GM23338 (cell line): Measurements from ENCODE around the gene DCTN2. TPM values are rescaled to one million over a fixed set of nuclear protein-coding genes. Genes with fewer than 3 reads are reported as not detected.

ENCODE experiments used
- ATAC-seq: fragments of 200-7000 bp; cut with Tn5 transposase; 3 replicates; pipeline ENCODE4 v1.9.1; 2020
- DNase-seq: peaks from one replicate; pipeline ENCODE4 v3.0.0-alpha.2; 2015; ENCODE audit warnings: low spot score
- H2AFZ ChIP-seq: fragments of 200-600 bp; sonication (generic); 2 replicates; pipeline ENCODE4 v1.8.0; 2016; ENCODE audit warnings: antibody characterized with exemption, mild to moderate bottlenecking, moderate library complexity
- H3F3A ChIP-seq: fragments of 200-600 bp; sonication (generic); replicated peaks from 2 replicates; pipeline ENCODE4 v1.8.0; 2017; ENCODE audit warnings: antibody characterized with exemption, mixed run types, low read depth
- H3K27ac ChIP-seq: fragments of 200-600 bp; sonication (generic); 2 replicates; pipeline ENCODE4 v1.6.1; 2016; ENCODE audit warnings: low read depth
- H3K27me3 ChIP-seq: fragments of 200-600 bp; sonication (generic); 2 replicates; pipeline ENCODE4 v1.8.0; 2016; ENCODE audit warnings: mild to moderate bottlenecking, mixed run types, moderate library complexity; ENCODE audit not compliant: insufficient read depth
- H3K36me3 ChIP-seq: fragments of 200-600 bp; sonication (generic); 2 replicates; pipeline ENCODE4 v1.8.0; 2016; ENCODE audit warnings: mild to moderate bottlenecking; ENCODE audit not compliant: insufficient read depth
- H3K4me1 ChIP-seq: fragments of 200-600 bp; sonication (generic); 2 replicates; pipeline ENCODE4 v1.8.0; 2016; ENCODE audit warnings: mild to moderate bottlenecking, moderate library complexity; ENCODE audit not compliant: insufficient read depth
- H3K4me2 ChIP-seq: fragments of 200-600 bp; sonication (generic); 2 replicates; pipeline ENCODE4 v1.7.1; 2017; ENCODE audit warnings: mixed run types
- H3K4me3 ChIP-seq: fragments of 200-600 bp; sonication (generic); 2 replicates; pipeline ENCODE4 v1.6.1; 2016; ENCODE audit warnings: mixed run types
- H3K79me2 ChIP-seq: fragments of 200-600 bp; sonication (generic); replicated peaks from 2 replicates; pipeline ENCODE4 v1.8.0; 2017; ENCODE audit warnings: mild to moderate bottlenecking; ENCODE audit not compliant: insufficient read depth
- H3K9me2 ChIP-seq: fragments of 200-600 bp; sonication (generic); 2 replicates; pipeline ENCODE4 v1.8.0; 2017; ENCODE audit not compliant: insufficient read depth
- H4K20me1 ChIP-seq: fragments of 200-600 bp; sonication (generic); replicated peaks from 2 replicates; pipeline ENCODE4 v1.8.0; 2017; ENCODE audit warnings: mild to moderate bottlenecking; ENCODE audit not compliant: insufficient read depth
- H3K27ac Mint-ChIP-seq: 2 replicates; pipeline ENCODE4 v1.8.0; 2020; ENCODE audit warnings: inconsistent platforms, mild to moderate bottlenecking, moderate library complexity, mixed read lengths
- H3K27me3 Mint-ChIP-seq: 3 replicates; pipeline ENCODE4 v1.8.0; 2022; ENCODE audit warnings: low read depth, mild to moderate bottlenecking, moderate library complexity, mixed read lengths, inconsistent platforms; ENCODE audit not compliant: insufficient read depth, poor library complexity
- H3K36me3 Mint-ChIP-seq: 3 replicates; pipeline ENCODE4 v1.8.0; 2021; ENCODE audit warnings: low read depth, mild to moderate bottlenecking, inconsistent platforms, moderate library complexity, mixed read lengths
- H3K4me1 Mint-ChIP-seq: 3 replicates; pipeline ENCODE4 v1.8.0; 2020; ENCODE audit warnings: mild to moderate bottlenecking, inconsistent platforms, mixed read lengths
- H3K4me3 Mint-ChIP-seq: 3 replicates; pipeline ENCODE4 v1.8.0; 2021; ENCODE audit warnings: moderate library complexity, mild to moderate bottlenecking, inconsistent platforms, mixed read lengths
- H3K9me3 Mint-ChIP-seq: 3 replicates; pipeline ENCODE4 v1.8.0; 2020; ENCODE audit warnings: moderate library complexity, mild to moderate bottlenecking, inconsistent platforms, mixed read lengths
- CREB1 ChIP-seq: fragments of 250-450 bp; sonication (Bioruptor Pico); IDR thresholded peaks from 2 replicates; pipeline ENCODE4 v1.5.0; 2020; ENCODE audit warnings: low read depth, mild to moderate bottlenecking, moderate library complexity
- CTCF ChIP-seq, 2 experiments: fragments of 200-600 bp in 1 of 2; sonication (generic) in 1 of 2; conservative IDR thresholded peaks; 2 replicates each; pipeline versions ENCODE4 v1.5.1 to v1.6.1; 2016 to 2017; ENCODE audit warnings: antibody characterized with exemption in 2 of 2, low read depth in 2 of 2, mild to moderate bottlenecking in 2 of 2, moderate library complexity in 1 of 2
- ETS1 ChIP-seq: IDR thresholded peaks from 2 replicates; pipeline ENCODE4 v1.6.1; 2016; ENCODE audit warnings: antibody characterized with exemption
- EZH2 ChIP-seq: fragments of 200-600 bp; sonication (generic); IDR thresholded peaks from one replicate; pipeline ENCODE4 v1.8.0; 2017; ENCODE audit warnings: antibody characterized with exemption, mild to moderate bottlenecking, low read depth; ENCODE audit not compliant: unreplicated experiment
- EZH2phosphoT487 ChIP-seq: fragments of 200-600 bp; sonication (generic); IDR thresholded peaks from one replicate; pipeline ENCODE4 v1.8.1; 2018; ENCODE audit warnings: antibody characterized with exemption; ENCODE audit not compliant: unreplicated experiment
- JUNB ChIP-seq: IDR thresholded peaks from one replicate; pipeline ENCODE4 v1.6.1; 2016; ENCODE audit warnings: antibody characterized with exemption; ENCODE audit not compliant: unreplicated experiment
- NANOG ChIP-seq: IDR thresholded peaks from 2 replicates; pipeline ENCODE4 v1.6.1; 2016; ENCODE audit warnings: antibody characterized with exemption, borderline replicate concordance
- POLR2AphosphoS5 ChIP-seq: IDR thresholded peaks from 2 replicates; pipeline ENCODE4 v1.6.1; 2016; ENCODE audit warnings: antibody characterized with exemption, low read depth
- REST ChIP-seq: IDR thresholded peaks from one replicate; pipeline ENCODE4 v1.6.1; 2018; ENCODE audit warnings: antibody characterized with exemption; ENCODE audit not compliant: unreplicated experiment
- STAT1 ChIP-seq: IDR thresholded peaks from one replicate; pipeline ENCODE4 v1.6.1; 2016; ENCODE audit warnings: antibody characterized with exemption; ENCODE audit not compliant: unreplicated experiment
- ZNF114 ChIP-seq: fragments of 250-450 bp; sonication (Bioruptor Pico); IDR thresholded peaks from 2 replicates; pipeline ENCODE4 v1.5.0; 2020; ENCODE audit warnings: mild to moderate bottlenecking, moderate library complexity
- ZNF331 ChIP-seq: fragments of 250-450 bp; sonication (Bioruptor Pico); IDR thresholded peaks from 2 replicates; pipeline ENCODE4 v1.5.0; 2020; ENCODE audit warnings: low read depth, mild to moderate bottlenecking, moderate library complexity
- ZNF462 ChIP-seq: fragments of 250-450 bp; sonication (Bioruptor Pico); IDR thresholded peaks from 2 replicates; pipeline ENCODE4 v1.5.0; 2020; ENCODE audit warnings: mild to moderate bottlenecking, moderate library complexity
- polyA plus RNA-seq: library from polyadenylated mRNA; unstranded; fragments of >200 nt; fragmentation: Nextera tagmentation; extraction: Ambion mirVana; gene quantifications from 2 replicates; pipeline ENCODE4 v1.2.1, GENCODE V29; 2016
- total RNA-seq: library from RNA; depleted of rRNA; stranded (reverse); fragments of >200 nt; shearing (Covaris generic); gene quantifications from 2 replicates; pipeline ENCODE4 v1.2.3, GENCODE V29; 2014

DCTN2 gene
- total and polyA plus RNA-seq, 2 experiments from 2014 or later, result 56.1 to 157 TPM

GRCh38 chr12:57511588-57512325 lies 35.2 kb downstream of the DCTN2 start:
- Histone ChIP-seq H3K27ac (no peak overlapping the region), H3K4me2 (no peak overlapping the region), H3K36me3 (peaks cover 83% of the 10 kb centered on the region), H3K79me2 (peaks cover 14% of the 10 kb centered on the region; the same call in 1 of the 2 replicates), H3K9me2 (no peaks in the 10 kb centered on the region), H3K4me3 (no peak overlapping the region), H3K4me1 (no peaks in the 10 kb centered on the region), H2AFZ (no peak overlapping the region), H4K20me1 (peaks cover 29% of the 10 kb centered on the region), H3F3A (peaks cover 48% of the 10 kb centered on the region), H3K27me3 (no peaks in the 10 kb centered on the region)
- no peak for DNase-seq
- H3K27ac Mint-ChIP-seq, result no peak overlapping the region
- peaks cover 86% of the 10 kb centered on the region for H3K36me3 Mint-ChIP-seq
- ATAC-seq, result no peak
- no peak for TF ChIP-seq CTCF (conservative IDR thresholded peaks at IDR 0.05; ENCODE audit: low read depth in 2 of 2)
- no peak for TF ChIP-seq CREB1 (CRISPR knock-in tag)
- no peak for TF ChIP-seq ZNF114 (CRISPR knock-in tag)
- no peak for TF ChIP-seq ZNF331 (CRISPR knock-in tag)
- no peak for TF ChIP-seq REST
- no peak for TF ChIP-seq POLR2AphosphoS5
- no peak for TF ChIP-seq ETS1
- no peak for TF ChIP-seq STAT1
- TF ChIP-seq EZH2phosphoT487, result no peak
- no peak for TF ChIP-seq EZH2
- TF ChIP-seq JUNB, result no peak
- TF ChIP-seq ZNF462 (CRISPR knock-in tag), result no peak
- TF ChIP-seq NANOG, result no peak
- H3K27me3 Mint-ChIP-seq, result peaks cover 23% of the 10 kb centered on the region
- H3K4me1 Mint-ChIP-seq, result peaks cover under 1% of the 10 kb centered on the region; the same call in 2 of the 3 replicates
- peaks cover 2% of the 10 kb centered on the region; the same call in 2 of the 3 replicates for H3K9me3 Mint-ChIP-seq
- H3K4me3 Mint-ChIP-seq, result no peak overlapping the region; the same call in 2 of the 3 replicates
